DND-41 (cell line): ENCODE results near the gene RUNX1.

Experiments
- EZH2 ChIP-seq: IDR thresholded peaks from 3 replicates; pipeline ENCODE4 v1.6.1; 2012; ENCODE audit warnings: borderline replicate concordance, low read depth, mild to moderate bottlenecking, moderate library complexity, low read length, inconsistent platforms; ENCODE audit not compliant: severe bottlenecking
- TF ChIP-seq, protein P1 (sequence below): IDR thresholded peaks from 2 replicates; pipeline ENCODE4 v1.5.1; 2012; ENCODE audit warnings: borderline replicate concordance, low read length, moderate library complexity, mild to moderate bottlenecking; ENCODE audit not compliant: poor library complexity, severe bottlenecking; ENCODE audit errors: extremely low read depth

DNA sequence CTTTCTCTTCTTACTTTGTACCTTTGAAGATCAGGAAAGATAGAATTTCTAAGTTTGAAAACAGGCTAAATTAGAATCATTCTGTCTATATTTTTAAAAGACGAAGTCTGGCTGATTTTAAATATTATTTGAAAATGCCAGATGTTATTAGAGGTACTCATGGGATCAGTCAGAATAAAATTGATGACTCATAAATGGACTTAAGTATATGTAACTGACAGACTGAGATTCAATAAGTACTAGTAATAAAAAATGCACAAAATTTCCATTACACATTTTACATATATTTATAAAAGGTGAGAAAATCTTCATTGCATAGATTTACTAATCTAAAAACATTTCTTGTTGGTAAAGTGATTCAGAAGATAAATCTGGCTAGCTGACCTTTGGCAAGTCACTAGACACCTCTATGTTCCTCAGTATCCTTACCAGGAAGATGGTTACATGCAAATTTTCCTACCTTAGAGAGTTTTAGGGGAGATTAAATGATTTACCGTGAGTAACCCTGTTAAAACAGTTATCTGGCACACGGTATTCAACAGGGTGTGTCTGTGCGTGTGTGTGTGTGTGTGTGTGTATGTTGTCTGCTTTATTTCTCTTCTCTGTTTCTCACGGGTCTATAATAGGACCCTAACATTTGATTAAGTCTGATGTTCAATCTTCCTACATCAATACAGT is 189.0 kb downstream of the RUNX1 start:
- TF ChIP-seq, protein P1, sequence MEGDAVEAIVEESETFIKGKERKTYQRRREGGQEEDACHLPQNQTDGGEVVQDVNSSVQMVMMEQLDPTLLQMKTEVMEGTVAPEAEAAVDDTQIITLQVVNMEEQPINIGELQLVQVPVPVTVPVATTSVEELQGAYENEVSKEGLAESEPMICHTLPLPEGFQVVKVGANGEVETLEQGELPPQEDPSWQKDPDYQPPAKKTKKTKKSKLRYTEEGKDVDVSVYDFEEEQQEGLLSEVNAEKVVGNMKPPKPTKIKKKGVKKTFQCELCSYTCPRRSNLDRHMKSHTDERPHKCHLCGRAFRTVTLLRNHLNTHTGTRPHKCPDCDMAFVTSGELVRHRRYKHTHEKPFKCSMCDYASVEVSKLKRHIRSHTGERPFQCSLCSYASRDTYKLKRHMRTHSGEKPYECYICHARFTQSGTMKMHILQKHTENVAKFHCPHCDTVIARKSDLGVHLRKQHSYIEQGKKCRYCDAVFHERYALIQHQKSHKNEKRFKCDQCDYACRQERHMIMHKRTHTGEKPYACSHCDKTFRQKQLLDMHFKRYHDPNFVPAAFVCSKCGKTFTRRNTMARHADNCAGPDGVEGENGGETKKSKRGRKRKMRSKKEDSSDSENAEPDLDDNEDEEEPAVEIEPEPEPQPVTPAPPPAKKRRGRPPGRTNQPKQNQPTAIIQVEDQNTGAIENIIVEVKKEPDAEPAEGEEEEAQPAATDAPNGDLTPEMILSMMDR: no peak
- TF ChIP-seq EZH2: no peak
